Endothelial cell of umbilical vein (primary cell): Measurements from ENCODE around the gene PGS1.

ENCODE experiments used
- CTCF ChIP-seq, 2 donors: IDR thresholded peaks; 1 replicate in 1 of 2; 2 replicates in 1 of 2; pipeline ENCODE4 v1.5.1; 2011; ENCODE audit warnings: low read length in 2 of 2, mild to moderate bottlenecking in 2 of 2, moderate library complexity in 2 of 2, control low read depth in 1 of 2, inconsistent platforms in 1 of 2, low read depth in 1 of 2; ENCODE audit not compliant: insufficient read depth in 1 of 2; ENCODE audit errors: extremely low read depth in 1 of 2
- EZH2 ChIP-seq: IDR thresholded peaks from 2 replicates; pipeline ENCODE4 v1.6.1; 2012; ENCODE audit warnings: borderline replicate concordance, low read depth, mild to moderate bottlenecking, moderate library complexity, low read length, inconsistent platforms; ENCODE audit not compliant: severe bottlenecking
- FOS ChIP-seq: IDR thresholded peaks from 2 replicates; pipeline ENCODE4 v1.6.1; 2011; ENCODE audit warnings: mild to moderate bottlenecking, low read length, moderate library complexity, borderline replicate concordance; ENCODE audit not compliant: insufficient read depth
- GATA2 ChIP-seq: IDR thresholded peaks from 2 replicates; pipeline ENCODE4 v1.7.0; 2011; ENCODE audit warnings: low read depth, mild to moderate bottlenecking, moderate library complexity, mixed read lengths, low read length; ENCODE audit not compliant: insufficient read length, insufficient read depth
- JUN ChIP-seq: IDR thresholded peaks from 2 replicates; pipeline ENCODE4 v1.6.1; 2011; ENCODE audit warnings: borderline replicate concordance, low read depth; ENCODE audit not compliant: insufficient read length, insufficient read depth
- MAX ChIP-seq: IDR thresholded peaks from 2 replicates; pipeline ENCODE4 v1.6.1; 2011; ENCODE audit not compliant: insufficient read depth, insufficient read length
- MYC ChIP-seq: IDR thresholded peaks from one replicate; pipeline ENCODE4 v1.6.1; 2011; ENCODE audit warnings: mild to moderate bottlenecking, low read depth, low read length
- POLR2A ChIP-seq: IDR thresholded peaks from 2 replicates; pipeline ENCODE4 v1.6.1; 2012; ENCODE audit warnings: low read depth, mild to moderate bottlenecking, control low read depth, low read length
- POLR2AphosphoS5 ChIP-seq: IDR thresholded peaks from 2 replicates; pipeline ENCODE4 v1.6.1; 2012; ENCODE audit warnings: low read depth, mild to moderate bottlenecking, control low read depth, low read length, moderate library complexity; ENCODE audit not compliant: insufficient read depth

- TF ChIP-seq CTCF (IDR thresholded peaks at IDR 0.05; ENCODE audit: extremely low read depth in 1 of 2, insufficient read depth in 1 of 2, low read depth in 1 of 2, low read length in 2 of 2) (no peak), POLR2A (peak; percentile 50), EZH2 (no peak), MAX (no peak), POLR2AphosphoS5 (peak; percentile 91), FOS (no peak), MYC (no peak), JUN (no peak), GATA2 (no peak)
Observed at GRCh38 chr17:78378225-78379130, at the start of gene PGS1.
